Measurements from ENCODE around the gene MYO1D.

GRCh38 chr17:32658470-32659418 is 218.2 kb downstream of the MYO1D start:
- TF ChIP-seq EZH2phosphoT487 (IDR thresholded peaks at IDR 0.05; ENCODE audit: borderline replicate concordance), result no peak
- no peak for TF ChIP-seq ZFX (IDR thresholded peaks at IDR 0.05)
- TF ChIP-seq POLR2A (IDR thresholded peaks at IDR 0.05; ENCODE audit: borderline replicate concordance, extremely low read depth, insufficient read depth, insufficient read length), result no peak
- TF ChIP-seq, protein P1, sequence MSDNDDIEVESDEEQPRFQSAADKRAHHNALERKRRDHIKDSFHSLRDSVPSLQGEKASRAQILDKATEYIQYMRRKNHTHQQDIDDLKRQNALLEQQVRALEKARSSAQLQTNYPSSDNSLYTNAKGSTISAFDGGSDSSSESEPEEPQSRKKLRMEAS (IDR thresholded peaks at IDR 0.05), result no peak
- TF ChIP-seq CTCF (IDR thresholded peaks at IDR 0.05 in 2 of 3, conservative IDR thresholded peaks at IDR 0.05 in 1 of 3; ENCODE audit: borderline replicate concordance in 1 of 3, insufficient read depth in 1 of 3, low read depth in 2 of 3, low read length in 2 of 3), result no peak
- no peak for TF ChIP-seq POLR2AphosphoS5 (IDR thresholded peaks at IDR 0.05; ENCODE audit: low read depth, low read length)
- TF ChIP-seq RAD21 (IDR thresholded peaks at IDR 0.05; ENCODE audit: low read depth), result no peak
- TF ChIP-seq EZH2 (IDR thresholded peaks at IDR 0.05), result no peak
- no peak for TF ChIP-seq SP1 (IDR thresholded peaks at IDR 0.05; ENCODE audit: low read depth)
- no peak for TF ChIP-seq SIN3A (IDR thresholded peaks at IDR 0.05; ENCODE audit: low read depth)
- no peak for TF ChIP-seq JUND (IDR thresholded peaks at IDR 0.05)
- no peak for TF ChIP-seq CBX3 (IDR thresholded peaks at IDR 0.05; ENCODE audit: low read depth)
- no peak for TF ChIP-seq SRF (IDR thresholded peaks at IDR 0.05; ENCODE audit: low read depth)

Measured in HCT116 (cell line).